GM12878 (cell line): ENCODE results near the gene TESK1. TPM values are rescaled to one million over a fixed set of nuclear protein-coding genes. Genes with fewer than 3 reads are reported as not detected.

Experiments used
- BHLHE40 ChIP-seq, 2 experiments: fragments of 450-650 bp in 1 of 2; IDR thresholded peaks; 2 replicates each; pipeline ENCODE4 v1.6.1; 2011 to 2017; ENCODE audit warnings: low read depth in 2 of 2, borderline replicate concordance in 1 of 2, improper control_type of control experiment in 1 of 2, low read length in 1 of 2, mild to moderate bottlenecking in 1 of 2
- CBFB ChIP-seq: IDR thresholded peaks from 2 replicates; pipeline ENCODE4 v1.6.1; 2016; ENCODE audit warnings: antibody characterized with exemption, low read depth
- CHD1 ChIP-seq: IDR thresholded peaks from 2 replicates; pipeline ENCODE4 v1.6.1; 2012; ENCODE audit warnings: low read depth, low read length, improper control_type of control experiment
- CHD2 ChIP-seq: IDR thresholded peaks from 2 replicates; pipeline ENCODE4 v1.6.1; 2011; ENCODE audit warnings: low read depth, low read length, improper control_type of control experiment, borderline replicate concordance
- E2F4 ChIP-seq: IDR thresholded peaks from 2 replicates; pipeline ENCODE4 v1.6.1; 2012; ENCODE audit warnings: low read depth, low read length, improper control_type of control experiment
- ELK1 ChIP-seq: IDR thresholded peaks from 2 replicates; pipeline ENCODE4 v1.6.1; 2012; ENCODE audit warnings: low read depth, low read length, improper control_type of control experiment
- FOXM1 ChIP-seq: IDR thresholded peaks from 2 replicates; pipeline ENCODE4 v1.6.1; 2012; ENCODE audit warnings: low read depth, mild to moderate bottlenecking, inconsistent platforms, low read length, moderate library complexity
- GABPA ChIP-seq: IDR thresholded peaks from 2 replicates; pipeline ENCODE4 v1.6.1; 2014; ENCODE audit warnings: antibody characterized with exemption, low read depth, mild to moderate bottlenecking, inconsistent platforms
- JUND ChIP-seq: IDR thresholded peaks from 2 replicates; pipeline ENCODE4 v1.6.1; 2012; ENCODE audit warnings: low read depth, mild to moderate bottlenecking, low read length, improper control_type of control experiment, moderate library complexity
- KAT2A ChIP-seq: conservative IDR thresholded peaks from 2 replicates; pipeline ENCODE4 v1.6.1; 2011; ENCODE audit warnings: low read depth, low read length; ENCODE audit not compliant: control insufficient read depth
- KDM1A ChIP-seq: fragments of 200-600 bp; sonication (generic); IDR thresholded peaks from 2 replicates; pipeline ENCODE4 v1.6.1; 2016; ENCODE audit warnings: borderline replicate concordance
- NBN ChIP-seq: fragments of 450-650 bp; IDR thresholded peaks from 2 replicates; pipeline ENCODE4 v1.6.1; 2016
- RUNX3 ChIP-seq: IDR thresholded peaks from 2 replicates; pipeline ENCODE4 v1.6.1; 2012; ENCODE audit warnings: low read length, inconsistent platforms
- SKIL ChIP-seq: fragments of 450-650 bp; IDR thresholded peaks from 2 replicates; pipeline ENCODE4 v1.6.1; 2017; ENCODE audit warnings: mild to moderate bottlenecking, low read depth, inconsistent platforms; ENCODE audit not compliant: poor library complexity, severe bottlenecking
- TAF1 ChIP-seq: IDR thresholded peaks from 2 replicates; pipeline ENCODE4 v1.6.1; 2011; ENCODE audit warnings: mild to moderate bottlenecking, low read depth, low read length, borderline replicate concordance
- TARDBP ChIP-seq: IDR thresholded peaks from 2 replicates; pipeline ENCODE4 v1.6.1; 2016; ENCODE audit warnings: borderline replicate concordance
- TCF3 ChIP-seq: IDR thresholded peaks from 2 replicates; pipeline ENCODE4 v1.6.1; 2012; ENCODE audit warnings: low read depth, mild to moderate bottlenecking, low read length, borderline replicate concordance; ENCODE audit not compliant: insufficient read depth
- USF2 ChIP-seq: IDR thresholded peaks from 2 replicates; pipeline ENCODE4 v1.6.1; 2011; ENCODE audit warnings: low read depth, low read length, improper control_type of control experiment, borderline replicate concordance
- ZBTB11 ChIP-seq: fragments of 450-650 bp; formaldehyde crosslinking; IDR thresholded peaks from 2 replicates; pipeline ENCODE4 v1.5.0; 2022; ENCODE audit warnings: mild to moderate bottlenecking, missing genetic modification characterization
- polyA plus RNA-seq, 11 experiments: library from polyadenylated mRNA; depleted of rRNA in 4 of 11; unstranded in 6 of 11; stranded (reverse) in 5 of 11; fragments of >200 nt; fragmentation: Nextera tagmentation in 4 of 11; fragmentation: Illumina TruSeq in 1 of 11; extraction: Ambion mirVana in 4 of 11; extraction: Trizol in 1 of 11; gene quantifications; 1 replicate in 1 of 11; 2 replicates in 10 of 11; pipeline versions ENCODE4 v1.2.1 to v1.2.3, GENCODE V29; 2011 to 2016; ENCODE audit warnings: inconsistent platforms in 2 of 11, missing spikeins in 2 of 11, low read depth in 1 of 11
- total RNA-seq, 4 experiments: library from RNA; depleted of rRNA in 3 of 4; stranded (reverse); fragments of >200 nt in 3 of 4; fragmentation: Illumina TruSeq in 1 of 4; extraction: Trizol in 1 of 4; gene quantifications; 2 replicates each; pipeline versions ENCODE4 v1.2.1 to v1.2.3, GENCODE V29; 2013 to 2021

TESK1 gene
- total and polyA plus RNA-seq, 10 of the 15 experiments (the other 5 are each of a cell fraction or from before 2014, with no cell fraction given): 0.16 to 19.5 (median 7.9) TPM; not detected in 1

GRCh38 chr9:35646533-35647265 is 41.6 kb downstream of the TESK1 start (continued):
- peak; percentile 54; the same call in 1 of the 2 replicates for TF ChIP-seq CBFB
- TF ChIP-seq TAF1: peak; percentile 39; the same call in 1 of the 2 replicates
- TF ChIP-seq RUNX3: no peak
- peak; percentile 72 for TF ChIP-seq ZBTB11 (CRISPR knock-in tag)
- TF ChIP-seq CHD2: peak; percentile 61
- no peak for TF ChIP-seq SKIL
- no peak for TF ChIP-seq FOXM1
- no peak for TF ChIP-seq KDM1A
- TF ChIP-seq USF2: no peak
- TF ChIP-seq CHD1: no peak
- TF ChIP-seq TCF3: no peak; the same call in 1 of the 2 replicates
- TF ChIP-seq GABPA: no peak
- no peak for TF ChIP-seq KAT2A
- no peak for TF ChIP-seq JUND
- peak; percentile 35; the same call in 1 of the 2 replicates for TF ChIP-seq TARDBP
- peak; percentile 68 for TF ChIP-seq NBN
- no peak for TF ChIP-seq ELK1
- peak; percentile 29 to 64; a peak in 2 of 4 replicates for TF ChIP-seq BHLHE40 (IDR thresholded peaks at IDR 0.05; ENCODE audit: borderline replicate concordance in 1 of 2, low read depth in 2 of 2, low read length in 1 of 2)
- no peak for TF ChIP-seq E2F4
